SU-DHL-6 (cell line): ENCODE measurements around the gene GOLPH3L.

Source experiments
- EZH2phosphoT487 ChIP-seq: fragments of 200-600 bp; sonication (generic), shearing (Covaris generic); conservative IDR thresholded peaks from 2 replicates; pipeline ENCODE4 v1.6.1; 2018; ENCODE audit warnings: mild to moderate bottlenecking, antibody characterized with exemption, low read length, moderate library complexity, mixed read lengths
- TF ChIP-seq, protein P1 (sequence below): fragments of 200-600 bp; sonication (generic); IDR thresholded peaks from one replicate; pipeline ENCODE4 v1.5.1; 2017; ENCODE audit warnings: antibody characterized with exemption, mild to moderate bottlenecking, low read length, moderate library complexity; ENCODE audit not compliant: insufficient read depth, poor library complexity, severe bottlenecking

DNA sequence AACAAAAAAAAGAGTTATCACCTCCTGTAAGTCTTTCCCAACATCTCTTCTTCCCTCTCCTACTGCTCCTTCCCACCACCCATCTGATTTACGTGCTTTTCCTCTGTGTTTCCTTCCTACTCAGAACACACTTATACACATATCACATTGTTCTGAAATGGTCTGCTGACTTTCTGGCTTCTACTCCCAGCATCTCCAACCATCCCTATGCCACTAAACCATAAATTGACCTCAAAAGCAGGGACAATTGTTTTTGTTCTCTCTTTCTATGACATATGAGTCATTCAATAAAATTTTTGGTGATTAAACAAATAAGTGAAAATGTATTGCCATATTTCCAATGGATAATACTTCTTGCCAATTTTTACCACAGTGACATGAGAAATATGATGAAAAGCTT lies 8.2 kb downstream of the GOLPH3L start:
- TF ChIP-seq EZH2phosphoT487, result no peak
- TF ChIP-seq, protein P1, sequence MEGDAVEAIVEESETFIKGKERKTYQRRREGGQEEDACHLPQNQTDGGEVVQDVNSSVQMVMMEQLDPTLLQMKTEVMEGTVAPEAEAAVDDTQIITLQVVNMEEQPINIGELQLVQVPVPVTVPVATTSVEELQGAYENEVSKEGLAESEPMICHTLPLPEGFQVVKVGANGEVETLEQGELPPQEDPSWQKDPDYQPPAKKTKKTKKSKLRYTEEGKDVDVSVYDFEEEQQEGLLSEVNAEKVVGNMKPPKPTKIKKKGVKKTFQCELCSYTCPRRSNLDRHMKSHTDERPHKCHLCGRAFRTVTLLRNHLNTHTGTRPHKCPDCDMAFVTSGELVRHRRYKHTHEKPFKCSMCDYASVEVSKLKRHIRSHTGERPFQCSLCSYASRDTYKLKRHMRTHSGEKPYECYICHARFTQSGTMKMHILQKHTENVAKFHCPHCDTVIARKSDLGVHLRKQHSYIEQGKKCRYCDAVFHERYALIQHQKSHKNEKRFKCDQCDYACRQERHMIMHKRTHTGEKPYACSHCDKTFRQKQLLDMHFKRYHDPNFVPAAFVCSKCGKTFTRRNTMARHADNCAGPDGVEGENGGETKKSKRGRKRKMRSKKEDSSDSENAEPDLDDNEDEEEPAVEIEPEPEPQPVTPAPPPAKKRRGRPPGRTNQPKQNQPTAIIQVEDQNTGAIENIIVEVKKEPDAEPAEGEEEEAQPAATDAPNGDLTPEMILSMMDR, result no peak
